HEK293 (cell line): ENCODE data around the gene SMAD9.

ENCODE experiments used
- CTCF ChIA-PET: fragments of 350-600 bp; formaldehyde crosslinking; extraction: SDS; loops from one replicate; lab custom pipeline; 2021; ENCODE audit warnings: antibody characterized with exemption; lab: Yijun Ruan, JAX
- POLR2A ChIA-PET: fragments of 300-600 bp; formaldehyde crosslinking; extraction: SDS; loops from one replicate; lab custom pipeline; 2020; ENCODE audit warnings: antibody characterized with exemption, inconsistent platforms; lab: Yijun Ruan, JAX
- H3K27ac ChIP-seq: fragments of 200-500 bp; sonication (Bioruptor generic); 2 replicates; pipeline ENCODE4 v1.5.1; 2014; ENCODE audit warnings: low read depth, low read length, control low read depth, inconsistent platforms; ENCODE audit errors: extremely low read depth
- H3K36me3 ChIP-seq, 2 experiments: fragments of 200-500 bp in 1 of 2; sonication (Bioruptor generic) in 1 of 2; 1 replicate in 1 of 2; 2 replicates in 1 of 2; pipeline ENCODE4 v1.5.1; 2014 to 2017; ENCODE audit warnings: inconsistent platforms in 2 of 2, low read length in 2 of 2; ENCODE audit not compliant: control insufficient read depth in 2 of 2, insufficient read depth in 1 of 2
- H3K4me1 ChIP-seq: fragments of 200-500 bp; sonication (Bioruptor generic); 2 replicates; pipeline ENCODE4 v1.5.1; 2014; ENCODE audit warnings: mild to moderate bottlenecking, low read length, inconsistent platforms; ENCODE audit not compliant: control insufficient read depth, insufficient read depth
- H3K4me3 ChIP-seq: 2 replicates; pipeline ENCODE4 v1.5.1; 2011; ENCODE audit warnings: low read depth, mild to moderate bottlenecking, control low read depth, low read length, moderate library complexity
- H3K9me3 ChIP-seq: fragments of 200-500 bp; sonication (Bioruptor generic); 2 replicates; pipeline ENCODE4 v1.5.1; 2014; ENCODE audit warnings: low read depth, low read length, inconsistent platforms; ENCODE audit not compliant: control insufficient read depth, insufficient read depth
- HOXA7 ChIP-seq: sonication (generic); formaldehyde crosslinking; IDR thresholded peaks from 2 replicates; pipeline ENCODE4 v1.8.1; 2022; ENCODE audit warnings: missing genetic modification reagents, borderline replicate concordance
- MYNN ChIP-seq: fragments of 450-650 bp; formaldehyde crosslinking; IDR thresholded peaks from 2 replicates; pipeline ENCODE4 v1.5.1; 2016; ENCODE audit warnings: missing biosample characterization, missing genetic modification characterization, borderline replicate concordance
- PRDM2 ChIP-seq: fragments of 450-650 bp; formaldehyde crosslinking; IDR thresholded peaks from 2 replicates; pipeline ENCODE4 v1.5.1; 2016; ENCODE audit warnings: missing biosample characterization, missing genetic modification characterization, borderline replicate concordance
- SP2 ChIP-seq: fragments of 450-650 bp; formaldehyde crosslinking; IDR thresholded peaks from 2 replicates; pipeline ENCODE4 v1.5.1; 2016; ENCODE audit warnings: missing biosample characterization, missing genetic modification characterization
- TRIM28 ChIP-seq: IDR thresholded peaks from 2 replicates; pipeline ENCODE4 v1.6.1; 2011; ENCODE audit warnings: low read length, control low read depth, borderline replicate concordance
- ZBTB1 ChIP-seq: fragments of 450-650 bp; formaldehyde crosslinking; IDR thresholded peaks from 2 replicates; pipeline ENCODE4 v1.5.1; 2016; ENCODE audit warnings: missing biosample characterization, missing genetic modification characterization
- ZFP37 ChIP-seq: fragments of 450-650 bp; formaldehyde crosslinking; IDR thresholded peaks from 2 replicates; pipeline ENCODE4 v1.5.1; 2016; ENCODE audit warnings: missing biosample characterization, missing genetic modification characterization
- ZNF114 ChIP-seq: fragments of 450-650 bp; formaldehyde crosslinking; IDR thresholded peaks from 2 replicates; pipeline ENCODE4 v1.5.0; 2017; ENCODE audit warnings: missing biosample characterization, missing genetic modification characterization
- ZNF174 ChIP-seq: fragments of 450-650 bp; formaldehyde crosslinking; IDR thresholded peaks from 2 replicates; pipeline ENCODE4 v1.5.0; 2017; ENCODE audit warnings: missing biosample characterization, mild to moderate bottlenecking, missing genetic modification characterization
- ZNF202 ChIP-seq: fragments of 450-650 bp; formaldehyde crosslinking; IDR thresholded peaks from 2 replicates; pipeline ENCODE4 v1.5.1; 2016; ENCODE audit warnings: missing biosample characterization, missing genetic modification characterization, borderline replicate concordance
- ZNF24 ChIP-seq: fragments of 450-650 bp; formaldehyde crosslinking; IDR thresholded peaks from 2 replicates; pipeline ENCODE4 v1.5.1; 2016; ENCODE audit warnings: missing biosample characterization, missing genetic modification characterization
- ZNF341 ChIP-seq: fragments of 450-650 bp; formaldehyde crosslinking; IDR thresholded peaks from 2 replicates; pipeline ENCODE4; 2016; ENCODE audit warnings: low read depth, missing biosample characterization, missing genetic modification characterization
- ZNF354C ChIP-seq: fragments of 450-650 bp; formaldehyde crosslinking; IDR thresholded peaks from 2 replicates; pipeline ENCODE4 v1.5.1; 2016; ENCODE audit warnings: missing biosample characterization, missing genetic modification characterization, low read depth, borderline replicate concordance
- ZNF473 ChIP-seq: fragments of 450-650 bp; formaldehyde crosslinking; IDR thresholded peaks from 2 replicates; pipeline ENCODE4 v1.5.1; 2017; ENCODE audit warnings: missing biosample characterization, missing genetic modification characterization
- ZNF549 ChIP-seq: fragments of 450-650 bp; IDR thresholded peaks from 2 replicates; pipeline ENCODE4 v1.5.1; 2018; ENCODE audit warnings: missing biosample characterization, missing genetic modification characterization, mild to moderate bottlenecking, inconsistent platforms, moderate library complexity
- ZNF560 ChIP-seq: fragments of 450-650 bp; formaldehyde crosslinking; IDR thresholded peaks from 2 replicates; pipeline ENCODE4 v1.5.1; 2017; ENCODE audit warnings: missing biosample characterization, missing genetic modification characterization, borderline replicate concordance
- ZNF571 ChIP-seq: fragments of 450-650 bp; formaldehyde crosslinking; IDR thresholded peaks from 2 replicates; pipeline ENCODE4 v1.5.0; 2017; ENCODE audit warnings: missing biosample characterization, missing genetic modification characterization
- ZNF580 ChIP-seq: fragments of 450-650 bp; formaldehyde crosslinking; IDR thresholded peaks from 2 replicates; pipeline ENCODE4 v1.5.1; 2016; ENCODE audit warnings: missing biosample characterization, missing genetic modification characterization
- ZNF585B ChIP-seq: fragments of 450-650 bp; formaldehyde crosslinking; IDR thresholded peaks from 2 replicates; pipeline ENCODE4 v1.5.1; 2016; ENCODE audit warnings: missing biosample characterization, missing genetic modification characterization
- ZNF600 ChIP-seq: fragments of 450-650 bp; formaldehyde crosslinking; IDR thresholded peaks from 2 replicates; pipeline ENCODE4 v1.5.1; 2016; ENCODE audit warnings: missing biosample characterization, missing genetic modification characterization
- ZNF654 ChIP-seq: fragments of 450-650 bp; formaldehyde crosslinking; IDR thresholded peaks from 2 replicates; pipeline ENCODE4 v1.5.1; 2016; ENCODE audit warnings: low read depth, missing biosample characterization, missing genetic modification characterization
- ZNF677 ChIP-seq: fragments of 450-650 bp; IDR thresholded peaks from 2 replicates; pipeline ENCODE4 v1.5.0; 2018; ENCODE audit warnings: missing biosample characterization, mild to moderate bottlenecking, missing genetic modification characterization, moderate library complexity
- ZNF76 ChIP-seq: fragments of 450-650 bp; formaldehyde crosslinking; IDR thresholded peaks from 2 replicates; pipeline ENCODE4; 2016; ENCODE audit warnings: low read depth, missing biosample characterization, missing genetic modification characterization, borderline replicate concordance
- ZNF768 ChIP-seq: fragments of 450-650 bp; formaldehyde crosslinking; IDR thresholded peaks from 2 replicates; pipeline ENCODE4 v1.5.1; 2018; ENCODE audit warnings: missing biosample characterization, mild to moderate bottlenecking, missing genetic modification characterization
- ZNF777 ChIP-seq: fragments of 450-650 bp; formaldehyde crosslinking; IDR thresholded peaks from 2 replicates; pipeline ENCODE4 v1.5.1; 2017; ENCODE audit warnings: missing biosample characterization, missing genetic modification characterization, borderline replicate concordance
- ZXDB ChIP-seq: fragments of 450-650 bp; formaldehyde crosslinking; IDR thresholded peaks from 2 replicates; pipeline ENCODE4 v1.5.1; 2016; ENCODE audit warnings: missing biosample characterization, missing genetic modification characterization

The SMAD9 gene

DNA sequence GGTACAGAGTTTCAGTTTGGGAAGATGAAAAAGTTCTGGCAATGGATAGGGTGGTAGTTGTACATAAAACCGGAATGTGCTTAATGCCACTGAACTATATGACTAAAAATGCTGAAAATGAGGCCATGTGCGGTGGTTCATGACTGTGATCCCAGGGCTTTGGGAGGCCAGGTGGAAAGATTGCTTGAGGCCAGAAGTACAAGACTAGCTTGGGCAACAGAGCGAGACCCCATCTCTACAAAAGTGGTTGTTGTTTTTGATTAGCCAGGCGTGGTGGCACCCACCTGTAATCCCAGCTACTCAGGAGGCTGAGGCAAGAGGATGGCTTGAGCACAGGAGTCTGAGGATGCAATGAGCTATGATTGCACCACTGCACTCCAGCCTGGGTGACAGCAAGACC lies 12.8 kb downstream of the SMAD9 start:
- POLR2A ChIA-PET: no interaction called here

GRCh38 chr13:36905944-36906343 lies 14.1 kb downstream of the SMAD9 start:
- H3K4me3 ChIP-seq: no peak overlapping the region
- TF ChIP-seq PRDM2 (tag by site-specific recombination): no peak
- TF ChIP-seq ZNF114 (tag by site-specific recombination): no peak
- no peak for TF ChIP-seq MYNN (tag by site-specific recombination)
- TF ChIP-seq HOXA7: no peak
- TF ChIP-seq ZNF473 (tag by site-specific recombination): no peak
- no peak for TF ChIP-seq ZFP37
- TF ChIP-seq ZNF76: no peak
- no peak for TF ChIP-seq ZNF777
- no peak for TF ChIP-seq ZNF600 (tag by site-specific recombination)
- no peak for TF ChIP-seq ZNF654
- TF ChIP-seq ZNF354C: no peak
- no peak for TF ChIP-seq ZNF580
- no peak for TF ChIP-seq ZNF677 (tag by site-specific recombination)
- no peak for TF ChIP-seq ZNF768 (tag by site-specific recombination)
- TF ChIP-seq, all 188 proteins: peak for 0
- no peaks in the 10 kb centered on the region for H3K9me3 ChIP-seq
- POLR2A ChIA-PET: no interaction called here
- CTCF ChIA-PET: no interaction called here
- H3K4me1 ChIP-seq: peaks cover 4% of the 10 kb centered on the region; the same call in 1 of the 2 replicates
- H3K27ac ChIP-seq: no peak overlapping the region
- H3K36me3 ChIP-seq: no peaks in the 10 kb centered on the region; a peak in 1 of 3 replicates

More for the DNA sequence above, 12.8 kb downstream of the SMAD9 start:
- no peak for TF ChIP-seq TRIM28
- no peak for TF ChIP-seq ZXDB
- TF ChIP-seq ZNF560 (tag by site-specific recombination): no peak
- no peak for TF ChIP-seq ZNF341 (tag by site-specific recombination)
- TF ChIP-seq ZNF600 (tag by site-specific recombination): no peak
- TF ChIP-seq ZNF202: no peak
- TF ChIP-seq ZBTB1 (tag by site-specific recombination): no peak
- no peak for TF ChIP-seq ZNF768 (tag by site-specific recombination)
- no peak for TF ChIP-seq ZNF24 (tag by site-specific recombination)
- TF ChIP-seq ZNF571 (tag by site-specific recombination): no peak
- TF ChIP-seq ZNF585B (tag by site-specific recombination): no peak
- TF ChIP-seq ZNF174 (tag by site-specific recombination): no peak
- no peak for TF ChIP-seq SP2
- TF ChIP-seq ZNF549 (tag by site-specific recombination): no peak
- Histone ChIP-seq H3K4me3 (no peak overlapping the region), H3K27ac (no peak overlapping the region), H3K36me3 (no peaks in the 10 kb centered on the region; a peak in 1 of 3 replicates), H3K9me3 (no peaks in the 10 kb centered on the region), H3K4me1 (peaks cover 4% of the 10 kb centered on the region; the same call in 1 of the 2 replicates)
- CTCF ChIA-PET: no interaction called here
